ENCODE data around the gene CGB2. TPM values are rescaled to one million over a fixed set of nuclear protein-coding genes. Genes with fewer than 3 reads are reported as not detected.
A peak's percentile ranks its signal among the peaks of the same experiment; 100 is the strongest.

CGB2 gene
- total RNA-seq, 4 donors from 2014 or later, result not detected

GRCh38 chr19:49064768-49065611 lies 33.3 kb downstream of the CGB2 start, which contains the start of gene NTF4:
Gene NTF4 (minus strand): TSS chr19:49064818. CDS start chr19:49061997, 2,821 bp downstream.
- intact Hi-C loops (cut with DNase I; ENCODE audit: low total_unique reads), result no loop called here
- H3K27ac ChIP-seq, result peak within 1 kb of the TSS; percentile 83 to 95 (median 90)
- peak in 1 of 2 donors; percentile 52 for DNase-seq
- H3K4me3 ChIP-seq, result peak within 1 kb of the TSS; percentile 12 to 50 (median 38)
- TF ChIP-seq POLR2A (IDR thresholded peaks at IDR 0.05) (no peak), CTCF (IDR thresholded peaks at IDR 0.05 in 4 of 5, conservative IDR thresholded peaks at IDR 0.05 in 1 of 5) (no peak)
- no peaks in the 10 kb centered on the region for H3K9me3 ChIP-seq
- ATAC-seq, result peak; percentile 15 to 20
- no peaks in the 10 kb centered on the region for H3K36me3 ChIP-seq
- H3K4me1 ChIP-seq, result peaks cover 25 to 47% of the 10 kb centered on the region in 2 donors
- H3K27me3 ChIP-seq, result peaks cover 0 to 2% (median 0%) of the 10 kb centered on the region in 3 donors
- in situ Hi-C loops (cut with MboI; ENCODE audit: low sequenced_read_pairs in 4 of 4), result no loop called here

- Histone ChIP-seq H3K36me3 (no peaks in the 10 kb centered on the region), H3K4me3 (peak overlapping the region in 3 of 4 donors; percentile 12 to 50 (median 33)), H3K9me3 (no peaks in the 10 kb centered on the region), H3K27me3 (peaks cover 0 to 2% (median 0%) of the 10 kb centered on the region in 3 donors), H3K4me1 (peaks cover 25 to 53% of the 10 kb centered on the region in 2 donors), H3K27ac (peak overlapping the region; percentile 83 to 95 (median 90))
- intact Hi-C loops (cut with DNase I; ENCODE audit: low total_unique reads) (no loop called here), in situ Hi-C loops (cut with MboI; ENCODE audit: low sequenced_read_pairs in 4 of 4) (no loop called here)
- peak; percentile 62 to 72 for TF ChIP-seq POLR2A (IDR thresholded peaks at IDR 0.05)
- no peak for TF ChIP-seq CTCF (IDR thresholded peaks at IDR 0.05 in 4 of 5, conservative IDR thresholded peaks at IDR 0.05 in 1 of 5)
- DNase-seq, result peak; percentile 68 to 91
- ATAC-seq, result peak; percentile 77 to 83
These were observed 34.3 kb downstream of the CGB2 start for GRCh38 chr19:49065905-49066512.

- Histone ChIP-seq H3K36me3 (no peaks in the 10 kb centered on the region), H3K4me1 (peaks cover 25 to 53% of the 10 kb centered on the region in 2 donors), H3K27me3 (peaks cover 0 to 2% (median 0%) of the 10 kb centered on the region in 3 donors), H3K4me3 (no peak overlapping the region), H3K9me3 (no peaks in the 10 kb centered on the region), H3K27ac (peak overlapping the region; percentile 83 to 95 (median 90))
- ATAC-seq (no peak), DNase-seq (peak in 1 of 2 donors; percentile 47)
- intact Hi-C loops (cut with DNase I; ENCODE audit: low total_unique reads), result no loop called here
- in situ Hi-C loops (cut with MboI; ENCODE audit: low sequenced_read_pairs in 4 of 4), result no loop called here
- peak in 1 of 2 donors; percentile 30 for TF ChIP-seq POLR2A (IDR thresholded peaks at IDR 0.05)
- no peak for TF ChIP-seq CTCF (IDR thresholded peaks at IDR 0.05 in 4 of 5, conservative IDR thresholded peaks at IDR 0.05 in 1 of 5)
These were observed 35.9 kb downstream of the CGB2 start for GRCh38 chr19:49067554-49067953.

- in situ Hi-C loops (cut with MboI; ENCODE audit: low sequenced_read_pairs in 4 of 4), result no loop called here
- H3K27me3 ChIP-seq, result peaks cover 0 to 2% (median 0%) of the 10 kb centered on the region in 3 donors
- peak overlapping the region; percentile 23 to 95 (median 90) for H3K27ac ChIP-seq
These were observed 37.3 kb downstream of the CGB2 start for GRCh38 chr19:49069026-49069425.

More at GRCh38 chr19:49069026-49069425, 37.3 kb downstream of the CGB2 start:
- TF ChIP-seq POLR2A (IDR thresholded peaks at IDR 0.05) (no peak), CTCF (IDR thresholded peaks at IDR 0.05 in 4 of 5, conservative IDR thresholded peaks at IDR 0.05 in 1 of 5) (no peak)
- Histone ChIP-seq H3K4me3 (no peak overlapping the region), H3K36me3 (no peaks in the 10 kb centered on the region), H3K4me1 (peaks cover 38 to 62% of the 10 kb centered on the region in 2 donors), H3K9me3 (no peaks in the 10 kb centered on the region)
- intact Hi-C loops (cut with DNase I; ENCODE audit: low total_unique reads), result no loop called here
- ATAC-seq (no peak), DNase-seq (no peak)
